Colon (tissue), 2 donors: ENCODE measurements around the gene KCTD3.

Experiments
- FAIRE-seq: peaks from 2 replicates; lab custom pipeline; 2012; peaks lifted over from hg19 to GRCh38; lab: Jason Lieb, UNC
- donor health status: control.
- donor health status: control.

KCTD3 gene

DNA sequence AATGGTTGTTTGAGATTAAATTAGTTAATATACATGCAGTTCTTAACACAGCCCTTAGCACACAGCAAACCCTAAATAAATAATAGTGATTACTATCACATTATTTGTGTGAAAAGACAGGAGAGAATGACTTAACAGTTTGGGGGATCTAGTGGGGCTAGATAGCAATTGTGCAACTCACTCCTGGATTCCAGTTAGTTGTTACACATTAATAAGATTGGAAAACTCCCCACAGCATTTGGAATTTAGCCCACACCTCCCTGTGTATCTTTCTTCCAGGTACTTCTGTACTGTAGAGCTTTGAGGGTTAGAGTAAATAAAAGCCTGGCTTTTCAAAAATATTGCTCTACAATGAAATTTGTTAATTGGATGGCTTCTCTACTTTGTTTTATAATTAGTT is 93.2 kb downstream of the KCTD3 start:
- FAIRE-seq = no peak

DNA sequence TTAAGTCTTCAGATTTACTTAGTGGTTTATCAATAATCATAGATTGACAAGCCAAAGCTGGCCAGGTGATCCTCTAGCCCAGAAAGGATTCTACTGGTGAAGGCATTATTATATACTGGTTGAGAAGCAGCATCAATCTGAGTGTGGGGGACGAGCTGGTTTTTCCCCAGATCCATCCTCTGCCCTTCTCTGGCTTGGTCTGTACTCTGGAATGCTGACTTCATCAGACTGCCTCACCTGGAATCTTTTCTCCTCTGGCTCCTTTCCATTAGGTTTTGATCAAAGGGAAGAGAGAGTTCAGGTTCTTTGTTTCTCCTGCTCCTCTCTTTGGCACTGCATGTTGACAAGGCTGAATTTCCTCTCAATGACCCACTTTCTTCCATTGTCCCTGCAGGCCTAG is 93.9 kb downstream of the KCTD3 start:
- FAIRE-seq = no peak

DNA sequence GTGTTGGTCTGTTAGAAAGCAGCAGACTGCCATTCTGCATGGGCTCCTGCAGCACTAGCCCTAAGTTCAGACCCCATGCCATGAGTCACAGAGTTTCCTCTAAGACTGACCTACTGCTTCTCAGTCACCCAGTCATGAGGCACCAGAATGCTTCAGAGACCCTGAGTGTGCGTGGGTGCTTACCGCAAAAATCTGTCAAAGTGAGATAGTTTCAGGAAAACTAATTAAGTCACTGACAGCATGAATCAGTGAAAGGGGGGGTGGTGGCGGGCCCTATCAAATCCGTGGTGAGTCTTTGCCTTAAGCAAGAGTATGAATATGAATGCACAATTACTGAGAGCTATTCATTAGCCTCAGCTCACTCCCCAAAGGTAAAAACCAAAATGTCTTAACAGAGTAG is 98.1 kb downstream of the KCTD3 start:
- no peak for FAIRE-seq

DNA sequence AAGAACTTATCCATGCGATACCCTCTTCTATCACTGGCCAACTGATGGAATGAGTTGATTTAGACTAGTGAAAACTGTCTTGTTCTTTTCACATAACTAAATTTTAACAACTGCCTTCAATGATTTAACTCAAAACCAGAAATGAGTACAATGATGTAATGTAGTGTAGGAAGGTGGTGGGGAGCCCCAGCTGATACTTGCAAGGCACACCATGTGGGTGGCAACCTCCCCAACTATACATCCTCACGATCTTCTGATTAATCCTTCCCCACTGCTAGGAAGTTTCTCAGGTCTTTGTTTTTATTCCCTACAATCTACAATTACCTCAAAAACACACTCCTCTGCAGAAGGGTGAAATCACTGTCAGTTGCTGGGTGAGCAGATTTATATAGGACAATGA is 100.7 kb downstream of the KCTD3 start:
- FAIRE-seq = no peak

DNA sequence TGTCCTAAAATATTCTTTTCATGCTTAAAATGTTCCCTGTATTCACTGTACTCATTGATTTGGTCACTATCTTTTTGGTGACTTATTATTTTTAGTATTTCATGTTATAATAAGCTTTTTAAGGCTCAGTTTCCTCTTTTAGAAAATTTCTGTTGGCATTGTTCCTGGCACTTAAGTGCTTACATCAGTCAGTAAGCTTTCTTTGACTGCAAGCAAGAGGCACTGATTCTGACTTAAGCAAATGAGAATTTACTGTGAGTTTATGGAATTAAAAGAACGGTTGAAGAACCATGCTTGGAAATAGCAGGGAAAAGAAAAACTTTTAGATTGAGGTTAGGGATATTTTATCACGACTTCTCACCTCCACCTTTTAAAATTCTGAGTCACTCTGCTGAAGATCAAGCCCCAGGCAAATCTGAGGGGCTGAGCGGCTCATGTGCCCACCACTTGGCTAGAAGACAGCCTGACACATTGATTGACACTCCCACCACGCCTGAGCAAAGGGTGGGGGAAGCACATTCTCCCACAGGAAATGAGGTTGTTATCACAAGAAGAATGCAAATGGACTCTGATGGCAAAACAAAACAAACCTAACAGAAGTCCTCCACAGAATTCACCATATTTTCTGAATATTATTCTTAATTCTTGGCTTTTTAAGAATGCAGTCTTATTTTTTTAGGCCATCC is 102.8 kb downstream of the KCTD3 start:
- no peak for FAIRE-seq
